Immature natural killer cell (primary cell): ENCODE data around the gene SYT12. TPM values are rescaled to one million over a fixed set of nuclear protein-coding genes. Genes with fewer than 3 reads are reported as not detected.
"Not testable (repeated sequence)": the region's sequence is repeated elsewhere in the genome, so short reads cannot be mapped to it uniquely, and the experiment has no call there.

ENCODE experiments used
- DNase-seq, 3 donors: peaks; one replicate each; pipeline ENCODE4 v3.0.0; 2022; ENCODE audit warnings: mixed read lengths in 1 of 3
- H3K27ac Mint-ChIP-seq, 6 donors: one replicate each; pipeline ENCODE4 v1.8.0; 2020; ENCODE audit warnings: mixed read lengths in 6 of 6, mild to moderate bottlenecking in 5 of 6, inconsistent platforms in 4 of 6, moderate library complexity in 3 of 6
- H3K27me3 Mint-ChIP-seq, 3 donors: one replicate each; pipeline ENCODE4 v1.8.0; 2020 to 2021; ENCODE audit warnings: low read depth in 3 of 3, mild to moderate bottlenecking in 3 of 3, mixed read lengths in 3 of 3, moderate library complexity in 3 of 3, inconsistent platforms in 1 of 3
- H3K36me3 Mint-ChIP-seq, 3 donors: one replicate each; pipeline ENCODE4 v1.8.0; 2020; ENCODE audit warnings: mixed read lengths in 3 of 3, inconsistent platforms in 2 of 3, mild to moderate bottlenecking in 2 of 3
- H3K4me1 Mint-ChIP-seq, 2 donors: one replicate each; pipeline ENCODE4 v1.8.0; 2020; ENCODE audit warnings: inconsistent platforms in 2 of 2, mild to moderate bottlenecking in 2 of 2, mixed read lengths in 2 of 2, moderate library complexity in 1 of 2
- H3K4me3 Mint-ChIP-seq, 5 donors: one replicate each; pipeline ENCODE4 v1.8.0; 2020; ENCODE audit warnings: mild to moderate bottlenecking in 5 of 5, mixed read lengths in 5 of 5, inconsistent platforms in 3 of 5, moderate library complexity in 3 of 5
- H3K9me3 Mint-ChIP-seq, 6 donors: one replicate each; pipeline ENCODE4 v1.8.0; 2020; ENCODE audit warnings: mild to moderate bottlenecking in 6 of 6, mixed read lengths in 6 of 6, inconsistent platforms in 4 of 6, moderate library complexity in 3 of 6
- polyA plus RNA-seq, 3 donors: library from polyadenylated mRNA; unstranded; fragments of 300-500 nt; fragmentation: Illumina TruSeq; gene quantifications; one replicate each; pipeline ENCODE4 v1.2.3, GENCODE V29; 2021

Gene SYT12
- polyA plus RNA-seq, 3 donors from 2014 or later, result not detected

DNA sequence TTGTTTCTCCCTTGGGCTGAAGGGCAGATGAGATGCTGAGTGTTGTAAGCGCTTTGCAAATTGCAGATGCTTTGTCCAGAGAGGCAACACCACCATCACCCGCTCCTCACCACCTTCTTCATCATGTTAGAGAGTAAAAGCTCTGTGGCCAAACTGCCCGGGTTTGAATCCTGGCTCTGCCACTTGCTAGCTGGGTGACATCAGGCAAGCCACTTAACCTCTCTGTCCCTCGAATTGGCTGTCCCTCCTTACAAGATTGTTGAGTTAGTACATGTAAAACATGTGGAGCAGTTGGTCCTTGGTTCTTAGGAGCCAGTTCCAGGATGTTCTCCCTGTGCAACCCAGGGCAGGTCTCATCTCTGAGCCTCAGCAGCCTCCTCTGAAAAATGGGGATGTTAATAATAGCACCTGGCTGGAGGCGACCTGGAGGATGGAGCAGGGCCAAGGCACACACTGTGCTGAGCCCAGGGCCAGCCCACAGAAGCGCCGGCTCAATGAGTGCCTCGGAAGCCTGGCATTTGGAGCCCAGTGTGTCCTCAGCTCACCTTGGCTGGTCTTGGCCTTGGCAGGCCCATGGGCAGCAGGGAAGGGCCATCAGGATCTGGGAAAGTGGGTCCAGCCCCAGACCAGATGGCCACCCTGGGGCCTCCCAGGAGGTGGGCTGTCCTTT lies 37.3 kb upstream of the SYT12 start:
- H3K9me3 Mint-ChIP-seq, result peaks cover 0 to 2% (median 0%) of the 10 kb centered on the region in 6 donors
- H3K4me1 Mint-ChIP-seq, result peaks cover 7% of the 10 kb centered on the region in 2 donors
- peaks cover 5 to 9% (median 9%) of the 10 kb centered on the region in 3 donors for H3K27me3 Mint-ChIP-seq
- no peaks in the 10 kb centered on the region for H3K36me3 Mint-ChIP-seq
- DNase-seq, result no peak
- H3K4me3 Mint-ChIP-seq, result no peak overlapping the region
- peak overlapping the region in 1 of 6 donors; percentile 30 for H3K27ac Mint-ChIP-seq

DNA sequence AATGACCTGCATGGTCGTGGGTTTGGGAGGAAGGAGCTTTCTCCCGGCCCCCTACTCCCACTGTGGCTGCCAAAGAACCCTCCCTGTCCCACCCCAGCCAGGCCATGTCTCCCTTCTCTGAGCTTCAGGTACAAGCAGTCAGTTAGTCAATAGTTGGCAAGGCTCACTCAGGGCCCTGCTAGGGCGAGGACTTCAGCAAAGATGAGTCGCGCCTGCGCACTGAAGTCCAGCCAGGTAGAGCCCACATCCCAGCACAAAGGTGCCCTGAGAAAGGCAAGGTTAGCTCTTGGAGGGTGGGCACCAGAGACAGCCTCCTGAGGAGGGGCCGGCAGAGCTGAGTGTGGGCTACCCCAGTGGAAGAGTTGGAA lies 36.8 kb upstream of the SYT12 start:
- Mint-ChIP-seq H3K9me3 (peaks cover 0 to 2% (median 0%) of the 10 kb centered on the region in 6 donors), H3K27me3 (peaks cover 5 to 9% (median 9%) of the 10 kb centered on the region in 3 donors), H3K4me1 (peaks cover 7% of the 10 kb centered on the region in 2 donors), H3K36me3 (no peaks in the 10 kb centered on the region), H3K4me3 (no peak overlapping the region), H3K27ac (peak overlapping the region in 1 of 6 donors; percentile 84)
- DNase-seq, result no peak

DNA sequence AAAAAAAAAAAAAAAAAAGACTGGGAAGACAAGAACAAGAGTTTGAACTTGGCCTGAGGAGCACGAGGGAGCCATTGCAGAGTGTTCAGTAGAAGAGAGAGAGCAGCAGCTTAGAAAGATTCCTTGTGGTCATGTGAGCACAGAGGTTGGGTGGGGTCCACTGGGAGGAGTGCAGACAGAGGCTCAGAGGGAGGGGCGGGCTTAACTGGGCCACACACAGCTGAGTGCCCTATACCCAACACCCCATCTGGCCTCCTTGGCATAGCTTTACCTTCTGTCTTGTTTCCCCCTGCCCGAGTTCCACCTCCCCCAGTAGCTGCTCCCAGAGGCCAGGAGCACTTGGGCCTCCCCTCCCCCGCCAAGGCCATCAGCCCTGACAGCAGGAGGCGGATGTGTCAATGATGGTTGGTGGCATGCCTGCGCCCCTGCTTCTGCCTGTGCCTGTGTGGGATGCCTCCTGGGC lies 35.7 kb upstream of the SYT12 start:
- H3K36me3 Mint-ChIP-seq, result no peaks in the 10 kb centered on the region
- H3K4me1 Mint-ChIP-seq, result peaks cover 7% of the 10 kb centered on the region in 2 donors
- peaks cover 0 to 2% (median 0%) of the 10 kb centered on the region in 6 donors for H3K9me3 Mint-ChIP-seq
- H3K4me3 Mint-ChIP-seq, result no peak overlapping the region
- no peak for DNase-seq
- H3K27me3 Mint-ChIP-seq, result peaks cover 8 to 9% (median 9%) of the 10 kb centered on the region in 3 donors
- no peak overlapping the region for H3K27ac Mint-ChIP-seq

DNA sequence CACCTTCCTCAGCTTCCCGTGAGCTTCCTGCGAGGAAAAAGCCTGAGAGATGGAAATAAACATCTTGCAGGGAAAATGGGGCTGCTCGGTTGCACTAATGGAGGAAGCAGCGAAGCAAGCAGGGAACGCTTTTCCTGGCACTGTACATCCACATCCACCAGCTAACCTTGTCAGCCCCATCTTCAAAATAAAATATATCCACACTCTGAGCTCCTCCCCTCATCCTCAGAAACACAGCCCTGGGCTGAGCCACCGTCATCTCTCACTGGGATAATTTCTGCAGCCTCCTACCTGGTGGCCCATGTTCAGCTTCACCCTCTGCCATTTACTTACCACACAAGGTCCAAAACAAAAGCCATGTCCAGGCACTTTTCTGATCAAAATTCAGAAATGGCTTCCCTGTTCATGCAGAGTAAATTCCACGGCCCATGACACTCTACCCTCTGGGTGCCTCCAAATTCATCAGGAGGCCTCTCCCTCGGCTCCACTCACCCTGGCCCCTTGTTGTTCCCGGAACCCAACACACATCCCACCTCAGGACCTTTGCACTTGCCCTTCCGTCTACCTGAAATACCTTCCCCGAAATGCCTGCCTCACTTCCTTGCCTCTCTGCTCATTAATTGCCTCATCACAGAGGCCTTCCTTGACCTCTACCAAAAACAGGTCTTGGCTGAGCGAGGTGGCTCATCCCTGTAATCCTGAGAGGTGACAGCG lies 34.9 kb upstream of the SYT12 start:
- Mint-ChIP-seq H3K27ac (no peak overlapping the region), H3K36me3 (no peaks in the 10 kb centered on the region), H3K4me1 (peaks cover 7% of the 10 kb centered on the region in 2 donors), H3K9me3 (no peaks in the 10 kb centered on the region), H3K4me3 (no peak overlapping the region), H3K27me3 (peaks cover 4 to 9% (median 6%) of the 10 kb centered on the region in 3 donors)
- DNase-seq, result no peak

DNA sequence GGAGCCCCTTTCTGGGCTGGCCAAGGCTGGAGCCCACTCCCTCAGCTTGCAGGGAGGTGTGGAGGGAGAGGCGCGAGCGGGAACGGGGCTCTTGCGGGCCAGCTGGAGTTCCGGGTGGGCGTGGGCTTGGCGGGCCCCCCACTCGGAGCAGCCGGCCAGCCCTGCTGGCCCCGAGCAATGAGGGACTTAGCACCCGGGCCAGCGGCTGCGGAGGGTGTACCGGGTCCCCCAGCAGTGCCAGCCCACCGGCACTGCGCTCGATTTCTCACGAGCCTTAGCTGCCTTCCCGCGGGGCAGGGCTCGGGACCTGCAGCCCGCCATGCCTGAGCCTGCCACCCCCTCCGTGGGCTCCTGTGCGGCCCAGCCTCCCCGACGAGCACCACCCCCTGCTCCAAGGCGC lies 34.2 kb upstream of the SYT12 start:
- DNase-seq, result not testable (repeated sequence)

DNA sequence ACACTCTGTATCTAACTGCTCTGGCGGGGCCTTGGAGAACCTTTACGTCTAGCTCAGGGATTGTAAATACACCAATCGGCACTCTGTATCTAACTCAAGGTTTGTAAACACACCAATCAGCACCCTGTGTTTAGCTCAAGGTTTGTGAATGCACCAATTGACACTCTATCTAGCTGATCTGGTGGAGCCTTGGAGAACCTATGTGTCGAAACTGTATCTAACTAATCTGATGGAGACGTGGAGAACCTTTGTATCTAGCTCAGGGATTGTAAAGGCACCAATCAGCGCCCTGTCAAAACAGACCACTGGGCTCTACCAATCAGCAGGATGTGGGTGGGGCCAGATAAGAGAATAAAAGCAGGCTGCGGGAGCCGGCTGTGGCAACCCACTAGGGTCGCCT lies 33.6 kb upstream of the SYT12 start:
- not testable (repeated sequence) for H3K27ac Mint-ChIP-seq, H3K9me3 Mint-ChIP-seq, DNase-seq, H3K36me3 Mint-ChIP-seq, H3K4me3 Mint-ChIP-seq, H3K4me1 Mint-ChIP-seq
- peaks cover 0 to 11% (median 6%) of the 10 kb centered on the region in 3 donors for H3K27me3 Mint-ChIP-seq

More for the DNA sequence above, 34.2 kb upstream of the SYT12 start:
- H3K9me3 Mint-ChIP-seq, H3K36me3 Mint-ChIP-seq, H3K4me3 Mint-ChIP-seq, H3K4me1 Mint-ChIP-seq, H3K27ac Mint-ChIP-seq: not testable (repeated sequence)
- H3K27me3 Mint-ChIP-seq, result peaks cover 0 to 11% (median 6%) of the 10 kb centered on the region in 3 donors

DNA sequence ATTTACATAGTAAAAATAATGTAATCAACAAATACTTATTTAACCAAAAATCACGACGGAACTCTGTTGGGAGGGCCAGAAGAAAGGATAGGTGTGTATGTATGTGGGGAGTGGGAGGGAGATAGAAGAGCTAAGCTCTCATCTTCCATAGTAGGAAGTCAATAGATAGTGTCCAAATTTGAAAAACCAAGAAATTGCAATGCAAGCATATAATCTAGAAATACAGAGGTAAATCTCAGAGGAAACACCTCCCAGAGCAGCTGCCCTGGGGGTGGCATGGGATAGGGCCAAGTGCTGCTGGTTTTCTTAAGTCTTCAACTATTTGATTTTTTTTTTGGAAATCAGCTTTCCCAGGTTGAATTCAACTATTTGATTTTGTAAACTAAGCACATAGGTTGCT lies 30.9 kb upstream of the SYT12 start:
- H3K4me3 Mint-ChIP-seq, result no peak overlapping the region
- H3K4me1 Mint-ChIP-seq, result peaks cover 7% of the 10 kb centered on the region in 2 donors
- H3K27me3 Mint-ChIP-seq, result peaks cover 5 to 9% (median 6%) of the 10 kb centered on the region in 3 donors
- H3K9me3 Mint-ChIP-seq, result no peaks in the 10 kb centered on the region
- DNase-seq, result no peak
- no peak overlapping the region for H3K27ac Mint-ChIP-seq
- no peaks in the 10 kb centered on the region for H3K36me3 Mint-ChIP-seq

DNA sequence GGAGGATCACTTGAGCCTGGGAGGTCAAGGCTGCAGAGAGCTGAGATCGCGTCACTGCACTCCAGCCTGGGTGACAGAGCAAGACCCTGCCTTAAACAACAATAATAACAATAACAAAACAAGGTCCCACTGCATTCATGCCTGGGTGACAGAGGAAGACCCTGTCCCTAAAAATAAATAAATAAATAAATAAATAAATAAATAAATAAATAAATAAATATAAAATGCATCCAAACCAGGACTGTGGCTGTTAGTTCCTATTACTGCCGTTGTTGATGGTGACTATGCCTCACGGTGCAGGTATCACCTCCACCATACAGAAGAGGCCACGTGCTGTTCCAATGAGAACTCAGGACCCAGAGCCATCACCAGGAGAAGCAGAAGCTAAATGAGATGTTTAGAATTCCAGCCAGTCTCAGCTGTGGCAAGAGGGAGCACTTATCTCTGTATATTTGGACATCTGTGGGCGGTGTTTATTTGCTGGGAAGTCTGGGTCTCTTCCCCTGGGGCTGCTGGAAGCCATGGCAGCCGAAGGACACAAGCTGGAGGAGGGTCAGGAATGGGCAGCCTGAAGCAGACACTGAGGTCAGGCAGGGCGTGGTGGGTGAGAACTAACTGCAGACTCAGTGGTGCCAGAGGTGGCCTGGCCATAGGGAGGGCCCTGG lies 26.2 kb upstream of the SYT12 start:
- DNase-seq, result no peak
- no peaks in the 10 kb centered on the region for H3K9me3 Mint-ChIP-seq
- peaks cover 5 to 13% (median 8%) of the 10 kb centered on the region in 3 donors for H3K27me3 Mint-ChIP-seq
- H3K27ac Mint-ChIP-seq, result no peak overlapping the region
- H3K4me1 Mint-ChIP-seq, result no peaks in the 10 kb centered on the region
- no peak overlapping the region for H3K4me3 Mint-ChIP-seq
- H3K36me3 Mint-ChIP-seq, result no peaks in the 10 kb centered on the region

DNA sequence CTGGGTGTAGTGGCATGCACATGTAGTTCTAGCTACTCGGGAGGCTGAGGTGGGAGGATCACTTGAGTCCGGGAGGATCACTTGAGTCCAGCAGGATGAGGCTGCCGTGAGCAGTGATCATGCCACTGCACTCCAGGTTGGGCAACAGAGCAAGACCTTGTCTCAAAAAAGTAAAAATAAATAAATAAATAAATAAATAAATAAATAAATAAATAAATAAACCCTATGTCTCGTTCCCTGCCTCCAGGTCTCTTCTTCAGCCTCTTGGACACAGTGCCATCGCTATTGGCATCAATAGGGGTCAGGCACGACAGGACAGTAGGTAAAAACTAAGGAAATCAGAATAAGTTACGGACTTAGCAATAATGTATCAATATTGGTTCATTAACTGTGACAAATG lies 23.4 kb upstream of the SYT12 start:
- no peak for DNase-seq
- Mint-ChIP-seq H3K27ac (no peak overlapping the region), H3K4me3 (no peak overlapping the region), H3K9me3 (no peaks in the 10 kb centered on the region), H3K27me3 (peaks cover 2 to 8% (median 8%) of the 10 kb centered on the region in 3 donors), H3K36me3 (no peaks in the 10 kb centered on the region), H3K4me1 (no peaks in the 10 kb centered on the region)

DNA sequence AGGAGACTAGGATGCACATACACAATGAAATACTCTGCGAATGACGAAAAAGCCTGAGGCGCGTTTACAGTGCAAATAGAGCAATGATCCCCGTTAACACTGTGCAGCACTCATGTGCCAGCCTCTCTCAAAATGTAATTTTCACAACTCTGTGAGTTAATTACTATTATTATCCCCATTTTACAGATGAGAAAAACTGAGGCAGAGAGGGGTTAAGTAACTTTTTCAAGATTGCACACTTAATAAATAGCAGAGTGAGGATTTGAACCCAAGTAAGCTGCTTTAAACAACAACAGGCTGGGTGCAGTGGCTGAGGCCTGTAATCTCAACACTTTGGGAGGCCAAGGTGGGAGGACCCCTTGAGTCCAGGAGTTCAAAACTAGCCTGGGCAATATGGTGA lies 21.6 kb upstream of the SYT12 start:
- no peak for DNase-seq
- Mint-ChIP-seq H3K4me3 (no peak overlapping the region), H3K9me3 (no peaks in the 10 kb centered on the region), H3K4me1 (no peaks in the 10 kb centered on the region), H3K36me3 (no peaks in the 10 kb centered on the region), H3K27me3 (peaks cover 2 to 8% (median 5%) of the 10 kb centered on the region in 3 donors), H3K27ac (no peak overlapping the region)

DNA sequence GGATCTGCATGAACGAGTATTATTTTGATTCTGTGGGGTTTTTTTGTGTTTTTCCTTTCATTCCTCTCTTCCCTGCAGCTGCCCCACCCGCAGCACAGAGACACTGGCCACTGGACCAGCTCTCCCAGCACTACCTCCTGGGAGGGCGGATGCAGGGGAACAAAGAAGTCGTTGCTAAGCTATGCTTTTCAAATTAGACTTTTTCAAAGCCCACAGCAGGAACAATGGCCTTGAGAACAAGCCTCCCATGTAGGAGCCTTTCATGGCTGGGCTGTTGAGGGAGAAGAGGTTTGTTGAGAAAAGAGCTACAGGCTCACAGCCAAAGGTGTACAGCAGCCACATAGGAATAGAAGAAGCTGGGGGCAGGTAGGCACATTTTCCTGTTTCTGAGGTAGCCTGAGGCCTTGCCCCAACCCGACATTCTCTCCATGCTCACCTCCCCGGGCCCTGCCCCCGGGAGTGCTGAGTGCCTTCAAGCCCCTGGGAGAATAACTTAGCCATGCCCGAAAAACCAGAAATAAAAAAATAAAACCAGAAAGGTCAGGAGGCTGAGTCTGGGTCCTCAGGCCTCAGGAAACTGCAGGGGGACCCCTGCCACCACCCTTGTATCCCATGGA lies 20.5 kb upstream of the SYT12 start:
- no peaks in the 10 kb centered on the region for H3K4me1 Mint-ChIP-seq
- H3K4me3 Mint-ChIP-seq, result no peak overlapping the region
- no peaks in the 10 kb centered on the region for H3K9me3 Mint-ChIP-seq
- no peak for DNase-seq
- no peaks in the 10 kb centered on the region for H3K36me3 Mint-ChIP-seq
- peaks cover 2 to 5% (median 3%) of the 10 kb centered on the region in 3 donors for H3K27me3 Mint-ChIP-seq
- no peak overlapping the region for H3K27ac Mint-ChIP-seq

DNA sequence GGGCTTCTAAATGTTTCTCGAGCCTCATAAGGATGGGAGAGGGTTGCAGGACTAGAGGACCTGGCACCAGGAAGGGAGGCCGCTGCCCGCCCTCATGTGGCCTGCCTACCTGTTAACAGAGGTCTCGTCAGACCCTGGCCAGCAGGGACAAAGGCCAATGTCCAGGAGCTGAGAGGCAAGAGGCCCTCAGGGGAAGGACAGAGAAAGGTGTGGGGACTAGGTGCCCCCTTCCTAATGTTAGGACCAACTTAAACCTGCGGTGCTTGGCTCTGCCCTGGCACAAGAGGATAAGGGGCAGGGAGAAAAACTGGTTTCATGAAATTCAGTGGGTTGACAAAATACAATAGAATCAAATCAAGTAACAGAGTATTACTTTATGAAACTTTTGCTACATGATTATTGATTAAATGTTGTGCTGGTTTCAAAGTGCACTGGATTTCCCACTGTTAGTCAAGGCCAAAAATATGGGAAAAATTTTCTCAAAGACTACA lies 20.0 kb upstream of the SYT12 start:
- H3K27ac Mint-ChIP-seq, result no peak overlapping the region
- H3K4me1 Mint-ChIP-seq, result no peaks in the 10 kb centered on the region
- no peaks in the 10 kb centered on the region for H3K9me3 Mint-ChIP-seq
- H3K36me3 Mint-ChIP-seq, result no peaks in the 10 kb centered on the region
- H3K4me3 Mint-ChIP-seq, result no peak overlapping the region
- DNase-seq, result no peak
- H3K27me3 Mint-ChIP-seq, result peaks cover 2 to 3% (median 2%) of the 10 kb centered on the region in 3 donors

DNA sequence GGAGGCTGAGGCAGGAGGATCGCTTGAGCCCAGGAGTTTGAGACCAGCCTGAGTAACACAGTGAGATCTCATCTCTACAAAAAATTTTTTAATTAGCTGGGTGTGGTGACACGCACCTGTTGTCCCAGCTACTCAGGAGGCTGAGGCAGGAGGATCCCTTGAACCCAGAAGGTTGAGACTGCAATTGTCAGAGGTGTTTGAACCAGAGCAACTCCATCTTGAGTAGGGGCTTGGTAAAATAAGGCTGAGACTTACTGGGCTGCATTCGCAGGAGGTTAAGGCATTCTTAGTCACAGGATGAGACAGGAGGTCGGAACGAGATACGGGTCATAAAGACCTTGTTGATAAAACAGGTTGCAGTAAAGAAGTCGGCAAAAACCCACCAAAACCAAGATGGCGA lies 17.7 kb upstream of the SYT12 start:
- H3K4me3 Mint-ChIP-seq, H3K27me3 Mint-ChIP-seq, H3K9me3 Mint-ChIP-seq, H3K4me1 Mint-ChIP-seq, DNase-seq, H3K36me3 Mint-ChIP-seq, H3K27ac Mint-ChIP-seq: not testable (repeated sequence)
